GM10266 (cell line): ENCODE data around the gene TTC22.
"Not testable (repeated sequence)": the region's sequence is repeated elsewhere in the genome, so short reads cannot be mapped to it uniquely, and the experiment has no call there.

ENCODE experiments used
- DNase-seq: peaks from one replicate; pipeline ENCODE4 v3.0.0; 2012; ENCODE audit errors: extremely low spot score
- TF ChIP-seq, protein P1 (sequence below): IDR thresholded peaks from 2 replicates; pipeline ENCODE4 v1.5.1; 2012; ENCODE audit warnings: mild to moderate bottlenecking, low read depth; ENCODE audit not compliant: control insufficient read depth, insufficient read depth; ENCODE audit errors: missing control alignments

Gene TTC22

DNA sequence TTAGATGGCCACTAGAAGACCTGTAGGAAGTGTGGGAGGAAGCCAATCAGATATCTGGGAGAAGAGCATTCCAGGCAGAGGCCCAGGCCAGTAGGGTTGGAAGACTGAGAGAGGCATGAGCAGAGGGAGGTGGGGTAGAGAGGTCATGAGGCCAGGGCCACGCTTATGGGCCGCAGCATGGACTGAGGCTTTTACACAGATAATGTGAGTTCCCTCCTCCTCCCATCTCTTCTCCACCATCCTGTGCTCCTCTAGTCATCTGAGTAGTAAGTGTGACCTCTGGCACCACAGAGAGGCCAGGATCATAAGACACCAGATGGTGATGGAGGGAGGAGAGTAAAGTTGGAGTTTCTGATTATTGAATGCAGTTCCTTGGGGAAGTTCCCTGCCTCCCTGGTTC lies 17.1 kb downstream of the TTC22 start:
- TF ChIP-seq, protein P1, sequence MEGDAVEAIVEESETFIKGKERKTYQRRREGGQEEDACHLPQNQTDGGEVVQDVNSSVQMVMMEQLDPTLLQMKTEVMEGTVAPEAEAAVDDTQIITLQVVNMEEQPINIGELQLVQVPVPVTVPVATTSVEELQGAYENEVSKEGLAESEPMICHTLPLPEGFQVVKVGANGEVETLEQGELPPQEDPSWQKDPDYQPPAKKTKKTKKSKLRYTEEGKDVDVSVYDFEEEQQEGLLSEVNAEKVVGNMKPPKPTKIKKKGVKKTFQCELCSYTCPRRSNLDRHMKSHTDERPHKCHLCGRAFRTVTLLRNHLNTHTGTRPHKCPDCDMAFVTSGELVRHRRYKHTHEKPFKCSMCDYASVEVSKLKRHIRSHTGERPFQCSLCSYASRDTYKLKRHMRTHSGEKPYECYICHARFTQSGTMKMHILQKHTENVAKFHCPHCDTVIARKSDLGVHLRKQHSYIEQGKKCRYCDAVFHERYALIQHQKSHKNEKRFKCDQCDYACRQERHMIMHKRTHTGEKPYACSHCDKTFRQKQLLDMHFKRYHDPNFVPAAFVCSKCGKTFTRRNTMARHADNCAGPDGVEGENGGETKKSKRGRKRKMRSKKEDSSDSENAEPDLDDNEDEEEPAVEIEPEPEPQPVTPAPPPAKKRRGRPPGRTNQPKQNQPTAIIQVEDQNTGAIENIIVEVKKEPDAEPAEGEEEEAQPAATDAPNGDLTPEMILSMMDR = no peak
- no peak for DNase-seq

DNA sequence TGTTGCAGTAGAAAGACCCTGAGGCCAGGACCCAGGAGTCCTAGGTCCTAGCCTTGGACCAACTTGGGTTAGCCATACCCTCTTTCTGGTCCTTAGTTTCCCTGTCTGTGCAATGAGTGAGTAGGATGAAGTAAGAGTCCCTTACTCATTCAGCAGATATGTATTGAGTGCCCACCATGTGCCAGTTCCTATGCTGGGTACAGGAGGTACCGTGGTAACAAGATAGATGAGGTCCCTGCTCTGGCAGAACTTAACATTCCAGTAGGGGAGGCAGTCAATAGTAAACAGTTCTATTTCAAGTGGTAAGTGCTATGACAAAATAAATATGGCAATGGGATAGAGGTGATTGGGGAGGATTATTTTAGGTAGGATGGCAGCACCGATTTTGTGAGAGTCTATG lies 18.5 kb downstream of the TTC22 start:
- TF ChIP-seq, protein P1 = no peak
- no peak for DNase-seq

DNA sequence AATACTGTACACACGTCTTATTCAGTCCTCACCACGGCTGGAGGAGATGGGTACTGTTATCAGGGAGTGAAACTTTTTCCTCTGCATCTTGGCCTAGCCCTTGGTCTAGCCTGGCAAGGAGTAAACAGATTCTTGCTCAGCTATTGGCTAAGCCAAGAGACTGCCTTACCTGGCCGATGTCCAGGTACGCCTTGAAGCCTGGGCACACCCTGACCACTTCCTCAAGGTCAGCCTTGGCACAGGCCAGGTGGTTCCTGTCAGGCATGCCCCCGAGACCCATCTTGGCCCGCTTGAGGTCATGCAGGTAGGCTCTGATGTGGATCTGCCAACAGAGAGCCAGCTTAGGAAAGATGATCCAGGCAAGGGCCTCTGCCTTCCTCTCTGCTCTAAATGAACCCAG lies 19.0 kb downstream of the TTC22 start:
- no peak for DNase-seq
- TF ChIP-seq, protein P1 = no peak

GRCh38 chr1:54781023-54781723 lies 19.9 kb downstream of the TTC22 start:
- DNase-seq = no peak
- TF ChIP-seq, protein P1 = no peak

DNA sequence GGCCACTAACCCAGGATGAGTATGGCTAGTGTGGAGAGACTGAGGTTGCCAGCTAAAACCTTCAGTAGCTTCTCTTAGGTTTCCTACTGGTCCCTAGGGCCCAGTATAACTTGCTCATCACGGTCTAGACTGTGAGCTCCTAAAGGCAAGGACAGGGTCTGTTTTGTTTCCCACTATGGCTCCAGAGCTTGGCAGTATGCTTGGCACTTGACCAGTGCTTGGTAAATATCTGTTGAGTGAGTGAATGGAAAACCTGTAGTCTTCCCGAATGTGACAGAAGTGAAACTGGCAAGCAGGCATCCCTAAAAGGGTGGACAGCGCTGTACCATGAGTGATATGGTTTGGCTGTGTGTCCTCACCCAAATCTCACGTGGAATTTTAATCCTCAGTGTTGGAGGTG lies 23.7 kb downstream of the TTC22 start:
- DNase-seq = no peak
- TF ChIP-seq, protein P1 = no peak

DNA sequence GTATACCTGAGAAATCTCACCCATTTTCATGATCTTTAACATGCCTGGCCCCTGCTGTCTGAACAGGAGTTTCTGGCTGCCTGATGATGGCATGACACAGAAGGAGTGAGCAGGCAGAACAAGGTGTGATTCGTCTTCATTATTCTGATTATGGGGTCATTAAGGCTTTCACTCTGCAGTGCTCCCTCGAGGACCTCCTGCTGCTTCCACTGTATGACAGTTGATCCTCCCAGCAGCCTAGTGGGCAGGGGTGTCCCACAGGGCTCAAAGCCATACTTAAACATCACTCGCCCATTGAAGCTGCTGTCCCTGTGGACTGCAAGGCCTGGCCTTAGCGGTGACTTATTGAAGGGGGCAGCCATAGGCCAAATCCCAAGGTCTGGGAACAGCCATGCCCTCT lies 24.1 kb downstream of the TTC22 start:
- TF ChIP-seq, protein P1 = no peak
- DNase-seq = no peak

DNA sequence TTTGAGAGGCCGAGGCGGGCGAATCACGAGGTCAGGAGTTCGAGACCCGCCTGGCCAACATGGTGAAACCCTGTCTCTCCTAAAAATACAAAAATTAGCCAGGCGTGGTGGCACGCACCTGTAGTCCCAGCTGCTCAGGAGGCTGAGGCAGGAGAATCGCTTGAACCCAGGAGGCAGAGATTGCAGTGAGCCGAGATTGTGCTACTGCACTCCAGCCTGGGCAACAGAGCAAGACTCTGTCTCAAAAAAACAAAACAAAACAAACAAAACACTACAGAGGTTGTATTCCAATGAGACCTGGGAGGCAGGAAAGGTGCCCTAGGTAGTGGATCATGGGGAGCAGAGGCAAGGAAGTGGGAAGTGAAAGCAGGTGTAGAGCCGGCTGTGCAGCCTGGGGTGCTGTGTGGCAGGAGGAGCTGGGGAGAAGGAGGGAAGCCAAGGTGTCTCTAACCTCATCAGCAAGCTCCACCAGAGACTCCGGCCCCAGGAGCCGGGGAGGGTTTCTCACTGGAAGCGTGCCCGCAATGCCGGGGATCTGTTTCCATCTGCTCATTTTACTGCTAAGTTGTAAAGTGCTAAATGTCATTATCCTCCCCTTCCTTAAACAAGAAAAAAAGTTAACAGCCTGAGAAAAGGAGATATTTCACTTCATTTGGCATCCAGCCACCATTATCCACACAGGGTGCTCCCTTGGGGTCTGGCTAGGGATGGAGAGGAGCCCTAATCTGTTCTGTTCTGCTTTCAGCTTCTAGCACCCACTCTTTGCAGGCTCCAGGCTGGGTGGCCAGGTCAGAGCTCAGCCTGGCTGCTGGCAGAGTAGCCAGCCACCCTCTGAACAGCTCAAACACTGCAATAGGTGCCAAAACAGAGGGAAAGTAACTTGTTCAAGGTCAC lies 25.0 kb downstream of the TTC22 start:
- DNase-seq = not testable (repeated sequence)
